ENCODE results near the gene ATP10A.

Gene ATP10A

DNA sequence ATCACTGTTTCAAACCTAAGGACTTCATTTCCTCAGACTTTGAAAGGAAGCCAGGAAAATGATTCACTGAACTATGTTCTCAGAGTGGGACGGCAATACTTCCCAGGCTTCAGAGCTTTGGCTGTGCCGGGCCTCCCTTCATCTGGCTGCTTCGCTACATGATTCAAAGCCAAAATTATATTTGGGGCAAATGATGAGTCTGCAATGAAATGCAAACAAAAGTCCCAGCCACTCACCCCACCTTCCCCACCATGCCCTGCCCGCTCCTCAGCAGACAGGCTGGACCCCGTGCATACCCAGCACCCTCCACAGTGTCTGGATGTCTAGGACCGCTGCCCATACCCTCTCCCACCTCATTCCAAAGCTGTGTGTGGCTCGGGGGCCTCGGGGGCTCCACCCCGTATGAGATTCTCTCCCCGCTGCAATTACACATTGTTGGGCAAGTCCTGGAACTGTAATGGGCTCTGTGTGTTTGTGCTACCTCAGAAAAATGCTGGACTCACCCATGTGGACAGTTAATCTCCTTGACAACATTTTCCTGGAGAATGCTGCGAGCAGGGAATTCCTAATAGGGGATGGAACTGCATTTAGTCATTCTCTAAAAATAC, 32.2 kb downstream of the ATP10A start:
- ATAC-seq = no peak

GRCh38 chr15:25829073-25829472, 34.1 kb downstream of the ATP10A start:
- ATAC-seq = no peak
- TF ChIP-seq SNAI2 (CRISPR knock-in tag; IDR thresholded peaks at IDR 0.05) = no peak
- TF ChIP-seq ZNF70 (CRISPR knock-in tag; IDR thresholded peaks at IDR 0.05) = no peak
- TF ChIP-seq RARB (CRISPR knock-in tag; IDR thresholded peaks at IDR 0.05) = no peak
- no peak for TF ChIP-seq ARNTL (CRISPR knock-in tag; IDR thresholded peaks at IDR 0.05; ENCODE audit: borderline replicate concordance, low read depth)
- TF ChIP-seq CREB5 (CRISPR knock-in tag; IDR thresholded peaks at IDR 0.05; ENCODE audit: low read depth) = no peak
- TF ChIP-seq ESRRG (CRISPR knock-in tag; IDR thresholded peaks at IDR 0.05) = no peak
- TF ChIP-seq ISL1 (CRISPR knock-in tag; IDR thresholded peaks at IDR 0.05) = no peak
- no peak for TF ChIP-seq OSR1 (CRISPR knock-in tag; IDR thresholded peaks at IDR 0.05)

More for the DNA sequence above, 32.2 kb downstream of the ATP10A start:
- no peak for TF ChIP-seq TOX (CRISPR knock-in tag; IDR thresholded peaks at IDR 0.05; ENCODE audit: borderline replicate concordance)
- no peak for TF ChIP-seq RARB (CRISPR knock-in tag; IDR thresholded peaks at IDR 0.05)

GRCh38 chr15:25825207-25825606, 37.9 kb downstream of the ATP10A start:
- ATAC-seq = no peak
- TF ChIP-seq, protein P1, sequence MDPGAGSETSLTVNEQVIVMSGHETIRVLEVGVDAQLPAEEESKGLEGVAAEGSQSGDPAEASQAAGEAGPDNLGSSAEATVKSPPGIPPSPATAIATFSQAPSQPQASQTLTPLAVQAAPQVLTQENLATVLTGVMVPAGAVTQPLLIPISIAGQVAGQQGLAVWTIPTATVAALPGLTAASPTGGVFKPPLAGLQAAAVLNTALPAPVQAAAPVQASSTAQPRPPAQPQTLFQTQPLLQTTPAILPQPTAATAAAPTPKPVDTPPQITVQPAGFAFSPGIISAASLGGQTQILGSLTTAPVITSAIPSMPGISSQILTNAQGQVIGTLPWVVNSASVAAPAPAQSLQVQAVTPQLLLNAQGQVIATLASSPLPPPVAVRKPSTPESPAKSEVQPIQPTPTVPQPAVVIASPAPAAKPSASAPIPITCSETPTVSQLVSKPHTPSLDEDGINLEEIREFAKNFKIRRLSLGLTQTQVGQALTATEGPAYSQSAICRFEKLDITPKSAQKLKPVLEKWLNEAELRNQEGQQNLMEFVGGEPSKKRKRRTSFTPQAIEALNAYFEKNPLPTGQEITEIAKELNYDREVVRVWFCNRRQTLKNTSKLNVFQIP (CRISPR knock-in tag; IDR thresholded peaks at IDR 0.05; ENCODE audit: borderline replicate concordance, low read depth) = no peak
- TF ChIP-seq SNAI2 (CRISPR knock-in tag; IDR thresholded peaks at IDR 0.05) = no peak
- TF ChIP-seq, protein P2, sequence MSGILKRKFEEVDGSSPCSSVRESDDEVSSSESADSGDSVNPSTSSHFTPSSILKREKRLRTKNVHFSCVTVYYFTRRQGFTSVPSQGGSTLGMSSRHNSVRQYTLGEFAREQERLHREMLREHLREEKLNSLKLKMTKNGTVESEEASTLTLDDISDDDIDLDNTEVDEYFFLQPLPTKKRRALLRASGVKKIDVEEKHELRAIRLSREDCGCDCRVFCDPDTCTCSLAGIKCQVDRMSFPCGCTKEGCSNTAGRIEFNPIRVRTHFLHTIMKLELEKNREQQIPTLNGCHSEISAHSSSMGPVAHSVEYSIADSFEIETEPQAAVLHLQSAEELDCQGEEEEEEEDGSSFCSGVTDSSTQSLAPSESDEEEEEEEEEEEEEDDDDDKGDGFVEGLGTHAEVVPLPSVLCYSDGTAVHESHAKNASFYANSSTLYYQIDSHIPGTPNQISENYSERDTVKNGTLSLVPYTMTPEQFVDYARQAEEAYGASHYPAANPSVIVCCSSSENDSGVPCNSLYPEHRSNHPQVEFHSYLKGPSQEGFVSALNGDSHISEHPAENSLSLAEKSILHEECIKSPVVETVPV (CRISPR knock-in tag; IDR thresholded peaks at IDR 0.05) = no peak
- TF ChIP-seq BACH2 (CRISPR knock-in tag; IDR thresholded peaks at IDR 0.05; ENCODE audit: borderline replicate concordance) = no peak
- no peak for TF ChIP-seq ISL1 (CRISPR knock-in tag; IDR thresholded peaks at IDR 0.05)
- no peak for TF ChIP-seq GLIS3 (CRISPR knock-in tag; IDR thresholded peaks at IDR 0.05)
- no peak for TF ChIP-seq TOX (CRISPR knock-in tag; IDR thresholded peaks at IDR 0.05; ENCODE audit: borderline replicate concordance)
- TF ChIP-seq ZFP3 (CRISPR knock-in tag; IDR thresholded peaks at IDR 0.05) = no peak
- no peak for TF ChIP-seq OSR1 (CRISPR knock-in tag; IDR thresholded peaks at IDR 0.05)
- TF ChIP-seq PPARA (CRISPR knock-in tag; IDR thresholded peaks at IDR 0.05; ENCODE audit: borderline replicate concordance) = no peak
- no peak for TF ChIP-seq TCF4 (CRISPR knock-in tag; IDR thresholded peaks at IDR 0.05; ENCODE audit: borderline replicate concordance)
- TF ChIP-seq ZFP30 (CRISPR knock-in tag; IDR thresholded peaks at IDR 0.05) = no peak
- TF ChIP-seq ZNF8 (CRISPR knock-in tag; IDR thresholded peaks at IDR 0.05) = no peak
- TF ChIP-seq, protein P3, sequence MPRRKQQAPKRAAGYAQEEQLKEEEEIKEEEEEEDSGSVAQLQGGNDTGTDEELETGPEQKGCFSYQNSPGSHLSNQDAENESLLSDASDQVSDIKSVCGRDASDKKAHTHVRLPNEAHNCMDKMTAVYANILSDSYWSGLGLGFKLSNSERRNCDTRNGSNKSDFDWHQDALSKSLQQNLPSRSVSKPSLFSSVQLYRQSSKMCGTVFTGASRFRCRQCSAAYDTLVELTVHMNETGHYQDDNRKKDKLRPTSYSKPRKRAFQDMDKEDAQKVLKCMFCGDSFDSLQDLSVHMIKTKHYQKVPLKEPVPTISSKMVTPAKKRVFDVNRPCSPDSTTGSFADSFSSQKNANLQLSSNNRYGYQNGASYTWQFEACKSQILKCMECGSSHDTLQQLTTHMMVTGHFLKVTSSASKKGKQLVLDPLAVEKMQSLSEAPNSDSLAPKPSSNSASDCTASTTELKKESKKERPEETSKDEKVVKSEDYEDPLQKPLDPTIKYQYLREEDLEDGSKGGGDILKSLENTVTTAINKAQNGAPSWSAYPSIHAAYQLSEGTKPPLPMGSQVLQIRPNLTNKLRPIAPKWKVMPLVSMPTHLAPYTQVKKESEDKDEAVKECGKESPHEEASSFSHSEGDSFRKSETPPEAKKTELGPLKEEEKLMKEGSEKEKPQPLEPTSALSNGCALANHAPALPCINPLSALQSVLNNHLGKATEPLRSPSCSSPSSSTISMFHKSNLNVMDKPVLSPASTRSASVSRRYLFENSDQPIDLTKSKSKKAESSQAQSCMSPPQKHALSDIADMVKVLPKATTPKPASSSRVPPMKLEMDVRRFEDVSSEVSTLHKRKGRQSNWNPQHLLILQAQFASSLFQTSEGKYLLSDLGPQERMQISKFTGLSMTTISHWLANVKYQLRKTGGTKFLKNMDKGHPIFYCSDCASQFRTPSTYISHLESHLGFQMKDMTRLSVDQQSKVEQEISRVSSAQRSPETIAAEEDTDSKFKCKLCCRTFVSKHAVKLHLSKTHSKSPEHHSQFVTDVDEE (CRISPR knock-in tag; IDR thresholded peaks at IDR 0.05) = no peak
- no peak for TF ChIP-seq ZNF70 (CRISPR knock-in tag; IDR thresholded peaks at IDR 0.05)

- no peak for ATAC-seq
- TF ChIP-seq TOX (CRISPR knock-in tag; IDR thresholded peaks at IDR 0.05; ENCODE audit: borderline replicate concordance) (no peak), ZFP3 (CRISPR knock-in tag; IDR thresholded peaks at IDR 0.05) (no peak), PATZ1 (CRISPR knock-in tag; IDR thresholded peaks at IDR 0.05; ENCODE audit: borderline replicate concordance) (no peak), ARNTL (CRISPR knock-in tag; IDR thresholded peaks at IDR 0.05; ENCODE audit: borderline replicate concordance, low read depth) (no peak), GLIS3 (CRISPR knock-in tag; IDR thresholded peaks at IDR 0.05) (no peak), PPARA (CRISPR knock-in tag; IDR thresholded peaks at IDR 0.05; ENCODE audit: borderline replicate concordance) (no peak), BACH2 (CRISPR knock-in tag; IDR thresholded peaks at IDR 0.05; ENCODE audit: borderline replicate concordance) (no peak), ZNF70 (CRISPR knock-in tag; IDR thresholded peaks at IDR 0.05) (no peak), RARB (CRISPR knock-in tag; IDR thresholded peaks at IDR 0.05) (no peak)
- TF ChIP-seq, protein P1 (CRISPR knock-in tag; IDR thresholded peaks at IDR 0.05; ENCODE audit: borderline replicate concordance, low read depth) = no peak
- TF ChIP-seq, protein P2 (CRISPR knock-in tag; IDR thresholded peaks at IDR 0.05) = no peak
Measured at GRCh38 chr15:25824618-25825017, 38.5 kb downstream of the ATP10A start.
